WERI-Rb-1 (cell line): ENCODE results near the gene CP.

Experiments used
- DNase-seq: peaks from one replicate; pipeline ENCODE4 v3.0.0-alpha.2; 2020
- H3K27ac ChIP-seq: fragments of 250-450 bp; sonication (Bioruptor Pico); 2 replicates; pipeline ENCODE4 v1.5.1; 2020; ENCODE audit warnings: mild to moderate bottlenecking, moderate library complexity
- H3K27me3 ChIP-seq: fragments of 250-450 bp; sonication (Bioruptor Pico); 2 replicates; pipeline ENCODE4 v1.5.1; 2021; ENCODE audit warnings: mild to moderate bottlenecking, low read depth, moderate library complexity; ENCODE audit not compliant: insufficient read depth, severe bottlenecking
- H3K36me3 ChIP-seq: fragments of 250-450 bp; sonication (Bioruptor Pico); 2 replicates; pipeline ENCODE4 v1.5.1; 2020; ENCODE audit warnings: mild to moderate bottlenecking, moderate library complexity
- H3K4me3 ChIP-seq: 2 replicates; pipeline ENCODE4 v1.5.1; 2011; ENCODE audit warnings: low read depth, mild to moderate bottlenecking, control low read depth, low read length
- H3K9me3 ChIP-seq: fragments of 250-450 bp; sonication (Bioruptor Pico); 2 replicates; pipeline ENCODE4 v1.5.1; 2021; ENCODE audit warnings: mild to moderate bottlenecking, moderate library complexity; ENCODE audit not compliant: severe bottlenecking
- CTCF ChIP-seq: IDR thresholded peaks from 2 replicates; pipeline ENCODE4 v1.5.1; 2011; ENCODE audit warnings: low read depth, mild to moderate bottlenecking, control low read depth, inconsistent platforms, low read length

Gene CP

DNA sequence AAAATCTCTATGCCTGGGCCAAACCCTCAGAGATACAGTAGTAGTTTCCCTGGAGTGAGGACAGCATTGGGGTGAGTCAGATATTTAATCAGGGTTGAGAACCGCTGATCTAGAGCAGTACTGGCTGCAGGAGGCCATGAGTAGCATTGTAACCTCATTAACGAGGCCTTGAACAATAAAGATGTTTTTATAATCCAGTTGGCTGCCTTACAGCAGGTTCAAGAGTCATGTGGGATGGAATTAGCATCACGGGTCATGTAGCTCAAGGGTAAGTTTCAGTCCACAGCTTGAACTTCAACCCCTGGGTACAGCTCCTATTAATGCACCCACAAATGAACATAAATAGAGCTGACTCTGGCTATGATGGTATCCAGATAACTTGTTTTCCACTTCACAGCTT lies 87.1 kb downstream of the CP start:
- Histone ChIP-seq H3K36me3 (no peaks in the 10 kb centered on the region; the same call in 1 of the 2 replicates), H3K27ac (no peak overlapping the region), H3K9me3 (no peaks in the 10 kb centered on the region), H3K27me3 (no peaks in the 10 kb centered on the region), H3K4me3 (no peak overlapping the region)
- no peak for TF ChIP-seq CTCF
- no peak for DNase-seq

GRCh38 chr3:149131589-149131988 lies 90.0 kb downstream of the CP start:
- no peak for DNase-seq
- Histone ChIP-seq H3K27ac (no peak overlapping the region), H3K4me3 (no peak overlapping the region), H3K36me3 (no peaks in the 10 kb centered on the region; the same call in 1 of the 2 replicates), H3K27me3 (no peaks in the 10 kb centered on the region), H3K9me3 (no peaks in the 10 kb centered on the region)
- TF ChIP-seq CTCF: no peak

DNA sequence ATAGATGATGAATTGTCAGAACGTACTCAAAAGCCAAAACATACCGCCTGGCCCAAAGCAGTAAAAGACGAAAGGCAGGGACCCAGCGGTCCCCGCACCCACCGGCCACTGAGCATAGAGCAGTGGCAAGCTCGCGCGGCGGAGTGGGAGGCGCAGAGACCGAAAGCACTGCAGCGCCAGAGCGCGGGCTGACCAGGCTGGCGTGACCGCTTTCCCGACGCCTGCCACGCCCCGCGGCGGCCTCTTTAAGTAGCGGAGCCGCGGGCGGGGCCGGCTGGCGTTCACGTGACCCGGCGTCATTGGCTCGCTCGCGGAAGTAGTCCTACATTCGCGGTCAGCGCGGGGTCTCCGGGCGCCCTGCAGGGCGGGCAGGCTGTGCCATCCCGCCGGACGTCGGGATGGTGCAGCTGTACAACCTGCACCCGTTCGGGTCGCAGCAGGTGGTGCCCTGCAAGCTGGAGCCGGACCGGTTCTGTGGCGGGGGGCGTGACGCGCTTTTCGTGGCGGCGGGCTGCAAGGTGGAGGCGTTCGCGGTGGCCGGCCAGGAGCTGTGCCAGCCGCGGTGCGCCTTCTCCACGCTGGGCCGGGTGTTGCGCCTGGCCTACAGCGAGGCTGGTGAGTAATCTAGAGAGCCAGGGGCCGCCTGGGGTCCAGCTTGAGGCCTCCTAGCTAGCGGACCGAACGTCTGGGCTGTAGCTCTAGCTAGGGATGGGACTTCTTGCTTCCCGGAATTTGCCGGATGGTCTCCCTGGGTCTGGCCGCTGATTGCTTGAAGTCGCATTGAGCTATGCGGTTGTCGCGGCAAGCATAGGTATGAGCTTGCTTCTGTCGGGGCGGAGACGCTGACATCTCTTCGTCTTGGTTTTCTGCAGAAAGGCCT lies 92.1 kb downstream of the CP start, which contains the start of gene HPS3:
Gene HPS3 (plus strand): TSS at position 313 of the 880 bp plus-strand sequence. CDS start 86 bp downstream, at position 399.
- TF ChIP-seq CTCF: no peak
- H3K36me3 ChIP-seq: no peaks in the 10 kb centered on the region; the same call in 1 of the 2 replicates
- peak within 1 kb of the TSS; percentile 58 for H3K27ac ChIP-seq
- no peaks in the 10 kb centered on the region for H3K27me3 ChIP-seq
- DNase-seq: peak; percentile 89
- H3K4me3 ChIP-seq: peak within 1 kb of the TSS; percentile 79
- no peaks in the 10 kb centered on the region for H3K9me3 ChIP-seq

GRCh38 chr3:149128821-149129220 lies 92.8 kb downstream of the CP start:
- no peaks in the 10 kb centered on the region for H3K9me3 ChIP-seq
- H3K27ac ChIP-seq: peak overlapping the region; percentile 8
- no peak for DNase-seq
- H3K27me3 ChIP-seq: no peaks in the 10 kb centered on the region
- H3K4me3 ChIP-seq: peak overlapping the region; percentile 79
- no peak for TF ChIP-seq CTCF
- H3K36me3 ChIP-seq: no peaks in the 10 kb centered on the region; the same call in 1 of the 2 replicates

DNA sequence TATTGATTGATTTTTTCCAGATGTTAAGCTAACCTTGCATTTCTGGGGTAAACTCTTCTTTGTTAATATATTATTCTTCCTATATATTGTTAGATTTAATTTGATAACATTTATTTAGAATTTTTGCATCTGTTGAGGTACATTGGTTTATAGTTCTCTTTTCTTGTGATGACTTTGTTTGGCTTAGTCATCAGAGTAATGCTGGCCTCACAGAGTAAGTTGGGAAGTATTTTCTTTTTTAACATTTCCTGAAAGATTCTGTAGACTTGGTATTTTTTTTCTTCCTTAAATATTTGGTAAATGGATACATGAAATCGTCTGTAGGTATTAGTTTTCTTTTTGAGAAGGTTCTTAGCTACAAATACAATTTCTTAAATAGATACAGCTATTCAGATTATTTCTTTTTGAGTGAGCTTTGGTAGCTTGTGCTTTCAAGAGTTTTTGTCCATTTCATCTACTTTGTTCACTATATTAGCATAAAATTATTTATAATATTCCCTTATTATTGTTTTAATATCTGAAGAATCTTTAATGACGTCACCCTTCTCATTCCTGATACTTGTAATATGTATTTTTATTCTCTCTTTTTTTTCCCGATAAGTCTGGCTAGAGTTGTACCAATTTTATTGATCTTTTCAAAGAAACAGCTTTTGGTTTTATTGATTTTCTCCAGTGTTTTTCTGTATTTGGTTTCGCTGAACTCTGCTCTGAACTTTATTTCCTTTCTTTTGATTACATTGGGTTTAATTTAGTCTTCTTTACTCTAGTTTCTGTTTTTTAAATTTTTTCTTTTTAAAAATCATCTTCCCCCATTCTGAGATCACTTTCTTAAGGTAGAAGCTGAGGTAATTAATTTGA lies 98.7 kb downstream of the CP start:
- Histone ChIP-seq H3K4me3 (no peak overlapping the region), H3K27ac (no peak overlapping the region), H3K36me3 (no peaks in the 10 kb centered on the region), H3K9me3 (no peaks in the 10 kb centered on the region), H3K27me3 (no peaks in the 10 kb centered on the region)
- no peak for DNase-seq
- TF ChIP-seq CTCF: no peak
